ENCODE results near the gene SWSAP1. TPM values are rescaled to one million over a fixed set of nuclear protein-coding genes. Genes with fewer than 3 reads are reported as not detected.

The SWSAP1 gene
- total RNA-seq, 1 donor, result 0.72 TPM

DNA sequence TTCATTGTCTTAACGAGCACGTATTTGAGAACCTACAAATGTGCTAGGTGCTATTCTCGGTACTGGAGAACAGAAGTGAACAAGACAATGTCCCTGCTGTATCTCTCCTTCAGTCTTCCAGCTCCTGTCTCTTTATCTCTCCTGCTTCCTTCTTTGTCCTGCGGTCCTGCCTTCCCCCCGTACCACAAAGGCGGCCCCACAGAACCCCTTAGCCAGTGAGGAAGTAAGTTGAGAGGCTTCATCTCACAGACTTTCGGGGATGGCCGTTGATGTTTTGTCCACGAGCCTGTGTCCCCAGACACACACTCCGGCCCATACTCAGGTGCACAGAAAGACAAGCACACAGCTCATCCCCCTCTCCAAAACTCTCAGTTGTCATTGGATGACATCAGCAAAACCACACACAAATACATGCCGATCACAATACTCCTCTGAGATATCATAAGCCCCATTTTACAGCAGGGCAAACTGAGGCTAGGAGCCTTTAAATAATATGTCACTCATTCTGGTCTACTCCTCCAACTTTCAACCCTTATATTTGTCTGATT is 507 bp upstream of the SWSAP1 start:
- no peaks in the 10 kb centered on the region for H3K27me3 ChIP-seq (ENCODE audit: insufficient read depth, low read length)
- peaks cover 13% of the 10 kb centered on the region for H4K20me1 ChIP-seq (ENCODE audit: insufficient read depth, low read length)
- peaks cover 4% of the 10 kb centered on the region for H3K79me2 ChIP-seq (ENCODE audit: insufficient read depth, low read length)
- peak overlapping the region; percentile 84 for H3K27ac ChIP-seq (ENCODE audit: low read depth, low read length)
- TF ChIP-seq, protein P1, sequence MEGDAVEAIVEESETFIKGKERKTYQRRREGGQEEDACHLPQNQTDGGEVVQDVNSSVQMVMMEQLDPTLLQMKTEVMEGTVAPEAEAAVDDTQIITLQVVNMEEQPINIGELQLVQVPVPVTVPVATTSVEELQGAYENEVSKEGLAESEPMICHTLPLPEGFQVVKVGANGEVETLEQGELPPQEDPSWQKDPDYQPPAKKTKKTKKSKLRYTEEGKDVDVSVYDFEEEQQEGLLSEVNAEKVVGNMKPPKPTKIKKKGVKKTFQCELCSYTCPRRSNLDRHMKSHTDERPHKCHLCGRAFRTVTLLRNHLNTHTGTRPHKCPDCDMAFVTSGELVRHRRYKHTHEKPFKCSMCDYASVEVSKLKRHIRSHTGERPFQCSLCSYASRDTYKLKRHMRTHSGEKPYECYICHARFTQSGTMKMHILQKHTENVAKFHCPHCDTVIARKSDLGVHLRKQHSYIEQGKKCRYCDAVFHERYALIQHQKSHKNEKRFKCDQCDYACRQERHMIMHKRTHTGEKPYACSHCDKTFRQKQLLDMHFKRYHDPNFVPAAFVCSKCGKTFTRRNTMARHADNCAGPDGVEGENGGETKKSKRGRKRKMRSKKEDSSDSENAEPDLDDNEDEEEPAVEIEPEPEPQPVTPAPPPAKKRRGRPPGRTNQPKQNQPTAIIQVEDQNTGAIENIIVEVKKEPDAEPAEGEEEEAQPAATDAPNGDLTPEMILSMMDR (IDR thresholded peaks at IDR 0.05; ENCODE audit: extremely low read depth, low read depth, low read length), result no peak
- peak overlapping the region; percentile 99 for H2AFZ ChIP-seq (ENCODE audit: low read length)
- peaks cover 3% of the 10 kb centered on the region for H3K36me3 ChIP-seq (ENCODE audit: insufficient read depth, low read length)
- H3K9me3 ChIP-seq (ENCODE audit: low read depth, low read length), result no peaks in the 10 kb centered on the region
- H3K4me1 ChIP-seq (ENCODE audit: insufficient read depth, low read length), result peaks cover 43% of the 10 kb centered on the region
- peak overlapping the region; percentile 96 for H3K4me2 ChIP-seq (ENCODE audit: insufficient read depth, low read length)
- peak overlapping the region; percentile 92 for H3K4me3 ChIP-seq (ENCODE audit: insufficient read depth, low read length)
- DNase-seq (ENCODE audit: insufficient read length, low spot score, missing footprints), result peak; percentile 37

DNA sequence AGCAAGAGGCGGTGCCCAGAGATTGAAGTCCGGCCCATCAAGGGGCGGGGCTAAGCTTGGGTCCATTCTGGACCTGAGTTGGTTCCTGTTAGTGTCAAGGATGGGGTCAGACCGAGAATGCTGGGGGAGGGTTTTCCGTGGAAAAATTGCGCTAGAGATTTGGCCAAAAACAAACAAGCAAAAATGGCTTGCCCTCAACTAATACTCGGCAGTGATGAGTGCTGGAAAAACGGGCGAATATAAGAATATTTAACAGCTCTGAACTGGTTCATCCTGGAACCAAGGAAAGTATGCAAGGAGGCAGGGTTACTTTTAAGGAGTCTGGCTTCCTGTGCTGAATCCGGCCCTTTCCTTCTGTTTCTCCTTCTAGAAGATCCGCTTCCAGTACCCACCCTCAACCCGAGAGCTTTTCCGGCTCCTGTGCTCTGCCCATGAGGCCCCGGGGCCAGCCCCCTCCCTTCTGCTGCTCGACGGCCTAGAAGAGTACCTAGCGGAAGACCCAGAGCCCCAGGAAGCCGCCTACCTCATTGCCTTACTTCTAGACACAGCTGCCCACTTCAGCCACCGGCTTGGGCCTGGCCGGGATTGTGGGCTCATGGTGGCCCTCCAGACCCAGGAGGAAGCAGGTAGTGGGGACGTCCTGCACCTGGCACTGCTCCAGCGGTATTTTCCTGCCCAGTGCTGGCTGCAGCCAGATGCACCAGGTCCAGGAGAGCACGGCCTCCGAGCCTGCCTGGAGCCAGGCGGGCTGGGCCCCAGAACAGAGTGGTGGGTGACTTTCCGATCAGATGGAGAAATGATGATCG is 880 bp downstream of the SWSAP1 start:
- Histone ChIP-seq H3K4me1 (ENCODE audit: insufficient read depth, low read length) (peaks cover 45% of the 10 kb centered on the region), H3K79me2 (ENCODE audit: insufficient read depth, low read length) (peaks cover 9% of the 10 kb centered on the region), H3K36me3 (ENCODE audit: insufficient read depth, low read length) (peaks cover 3% of the 10 kb centered on the region), H3K4me2 (ENCODE audit: insufficient read depth, low read length) (peak overlapping the region; percentile 96), H3K4me3 (ENCODE audit: insufficient read depth, low read length) (peak overlapping the region; percentile 92), H3K9me3 (ENCODE audit: low read depth, low read length) (no peaks in the 10 kb centered on the region), H4K20me1 (ENCODE audit: insufficient read depth, low read length) (peaks cover 10% of the 10 kb centered on the region), H3K27me3 (ENCODE audit: insufficient read depth, low read length) (no peaks in the 10 kb centered on the region), H2AFZ (ENCODE audit: low read length) (peak overlapping the region; percentile 88), H3K27ac (ENCODE audit: low read depth, low read length) (peak overlapping the region; percentile 84)
- TF ChIP-seq, protein P1 (IDR thresholded peaks at IDR 0.05; ENCODE audit: extremely low read depth, low read depth, low read length), result no peak
- DNase-seq (ENCODE audit: insufficient read length, low spot score, missing footprints), result peak; percentile 45

GRCh38 chr19:11377237-11377636 is 2.8 kb downstream of the SWSAP1 start:
- Histone ChIP-seq H3K9me3 (ENCODE audit: low read depth, low read length) (no peaks in the 10 kb centered on the region), H3K36me3 (ENCODE audit: insufficient read depth, low read length) (peaks cover 3% of the 10 kb centered on the region), H3K4me2 (ENCODE audit: insufficient read depth, low read length) (peak overlapping the region; percentile 41), H3K27me3 (ENCODE audit: insufficient read depth, low read length) (peaks cover 2% of the 10 kb centered on the region), H3K79me2 (ENCODE audit: insufficient read depth, low read length) (peaks cover 10% of the 10 kb centered on the region), H4K20me1 (ENCODE audit: insufficient read depth, low read length) (peaks cover 10% of the 10 kb centered on the region), H2AFZ (ENCODE audit: low read length) (no peak overlapping the region), H3K27ac (ENCODE audit: low read depth, low read length) (peak overlapping the region; percentile 54), H3K4me3 (ENCODE audit: insufficient read depth, low read length) (no peak overlapping the region), H3K4me1 (ENCODE audit: insufficient read depth, low read length) (peaks cover 52% of the 10 kb centered on the region)
- TF ChIP-seq, protein P1 (IDR thresholded peaks at IDR 0.05; ENCODE audit: extremely low read depth, low read depth, low read length), result no peak
- peak; percentile 94 for DNase-seq (ENCODE audit: insufficient read length, low spot score, missing footprints)

- H3K36me3 ChIP-seq (ENCODE audit: insufficient read depth, low read length), result peaks cover 3% of the 10 kb centered on the region
- H3K9me3 ChIP-seq (ENCODE audit: low read depth, low read length), result no peaks in the 10 kb centered on the region
- H3K27me3 ChIP-seq (ENCODE audit: insufficient read depth, low read length), result peaks cover 5% of the 10 kb centered on the region
- H3K4me2 ChIP-seq (ENCODE audit: insufficient read depth, low read length), result peak overlapping the region; percentile 41
- H3K4me1 ChIP-seq (ENCODE audit: insufficient read depth, low read length), result peaks cover 52% of the 10 kb centered on the region
- peaks cover 10% of the 10 kb centered on the region for H4K20me1 ChIP-seq (ENCODE audit: insufficient read depth, low read length)
- H2AFZ ChIP-seq (ENCODE audit: low read length), result no peak overlapping the region
- peak overlapping the region; percentile 54 for H3K27ac ChIP-seq (ENCODE audit: low read depth, low read length)
- peaks cover 10% of the 10 kb centered on the region for H3K79me2 ChIP-seq (ENCODE audit: insufficient read depth, low read length)
- peak; percentile 73 for DNase-seq (ENCODE audit: insufficient read length, low spot score, missing footprints)
- H3K4me3 ChIP-seq (ENCODE audit: insufficient read depth, low read length), result no peak overlapping the region
- TF ChIP-seq, protein P1 (IDR thresholded peaks at IDR 0.05; ENCODE audit: extremely low read depth, low read depth, low read length), result no peak
Observed at GRCh38 chr19:11377756-11378155, 3.3 kb downstream of the SWSAP1 start.

Measured in osteoblast (primary cell).